Gastroesophageal sphincter (tissue), 3 donors: ENCODE results near the gene PSMC3.

Source experiments
- POLR2A ChIP-seq, 2 donors: fragments of 450-650 bp; IDR thresholded peaks; one replicate each; pipeline ENCODE4 v1.6.1; 2017; ENCODE audit warnings: antibody characterized with exemption in 2 of 2, mild to moderate bottlenecking in 2 of 2, moderate library complexity in 1 of 2
- POLR2AphosphoS5 ChIP-seq: sonication (generic); formaldehyde crosslinking; IDR thresholded peaks from one replicate; pipeline ENCODE4 v1.6.1; 2017; ENCODE audit warnings: antibody characterized with exemption
- TF ChIP-seq, protein P1 (sequence below), 4 experiments: fragments of 200-600 bp in 2 of 4; fragments of 450-650 bp in 2 of 4; sonication (generic) in 1 of 4; IDR thresholded peaks; one replicate each; pipeline ENCODE4 v1.5.1; 2017 to 2019; ENCODE audit warnings: antibody characterized with exemption in 4 of 4, mild to moderate bottlenecking in 2 of 4, moderate library complexity in 2 of 4

DNA sequence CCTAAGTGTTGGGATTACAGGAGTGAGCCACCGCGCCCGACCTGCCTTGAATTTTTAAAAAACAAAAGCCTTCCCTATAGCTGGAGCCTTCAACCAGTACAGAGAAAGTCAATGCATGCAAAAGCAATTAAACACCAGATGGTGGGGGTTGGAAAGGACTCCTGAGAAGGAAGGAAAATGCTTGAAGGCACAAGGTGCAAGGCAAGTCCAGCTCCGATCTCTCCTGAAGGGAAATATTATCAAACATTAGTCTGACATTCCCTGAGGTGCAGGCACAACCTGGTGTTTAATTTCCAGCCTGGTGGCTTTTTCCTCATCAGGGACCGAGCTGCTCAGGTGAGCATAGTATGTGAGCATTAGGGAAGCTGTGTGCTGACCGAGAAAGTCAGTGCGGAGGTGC is 35.6 kb upstream of the PSMC3 start:
- TF ChIP-seq, protein P1, sequence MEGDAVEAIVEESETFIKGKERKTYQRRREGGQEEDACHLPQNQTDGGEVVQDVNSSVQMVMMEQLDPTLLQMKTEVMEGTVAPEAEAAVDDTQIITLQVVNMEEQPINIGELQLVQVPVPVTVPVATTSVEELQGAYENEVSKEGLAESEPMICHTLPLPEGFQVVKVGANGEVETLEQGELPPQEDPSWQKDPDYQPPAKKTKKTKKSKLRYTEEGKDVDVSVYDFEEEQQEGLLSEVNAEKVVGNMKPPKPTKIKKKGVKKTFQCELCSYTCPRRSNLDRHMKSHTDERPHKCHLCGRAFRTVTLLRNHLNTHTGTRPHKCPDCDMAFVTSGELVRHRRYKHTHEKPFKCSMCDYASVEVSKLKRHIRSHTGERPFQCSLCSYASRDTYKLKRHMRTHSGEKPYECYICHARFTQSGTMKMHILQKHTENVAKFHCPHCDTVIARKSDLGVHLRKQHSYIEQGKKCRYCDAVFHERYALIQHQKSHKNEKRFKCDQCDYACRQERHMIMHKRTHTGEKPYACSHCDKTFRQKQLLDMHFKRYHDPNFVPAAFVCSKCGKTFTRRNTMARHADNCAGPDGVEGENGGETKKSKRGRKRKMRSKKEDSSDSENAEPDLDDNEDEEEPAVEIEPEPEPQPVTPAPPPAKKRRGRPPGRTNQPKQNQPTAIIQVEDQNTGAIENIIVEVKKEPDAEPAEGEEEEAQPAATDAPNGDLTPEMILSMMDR (IDR thresholded peaks at IDR 0.05), result no peak
- no peak for TF ChIP-seq POLR2AphosphoS5
- TF ChIP-seq POLR2A (IDR thresholded peaks at IDR 0.05), result no peak
